Karpas-422 (cell line): ENCODE results near the gene PTH1R. TPM values are rescaled to one million over a fixed set of nuclear protein-coding genes. Genes with fewer than 3 reads are reported as not detected.

Source experiments
- DNase-seq: peaks from one replicate; pipeline ENCODE4 v3.0.0-alpha.2; 2015
- H2AFZ ChIP-seq: fragments of 200-600 bp; sonication (generic); 2 replicates; pipeline ENCODE4 v1.6.1; 2014; ENCODE audit warnings: antibody characterized with exemption, low read length, mixed read lengths
- H3K27ac ChIP-seq: fragments of 200-600 bp; sonication (generic); 2 replicates; pipeline ENCODE4 v1.5.1; 2014; ENCODE audit warnings: mild to moderate bottlenecking, low read length, moderate library complexity
- H3K27me3 ChIP-seq: fragments of 200-600 bp; sonication (generic); 2 replicates; pipeline ENCODE4 v1.6.1; 2014; ENCODE audit warnings: low read length, mixed read lengths
- H3K36me3 ChIP-seq: fragments of 200-600 bp; sonication (generic); 2 replicates; pipeline ENCODE4 v1.6.1; 2014; ENCODE audit warnings: low read length, mixed read lengths; ENCODE audit not compliant: insufficient read depth
- H3K4me1 ChIP-seq: fragments of 200-600 bp; sonication (generic); 2 replicates; pipeline ENCODE4 v1.6.1; 2014; ENCODE audit warnings: mild to moderate bottlenecking, low read length, mixed read lengths
- H3K4me2 ChIP-seq: fragments of 200-600 bp; sonication (generic); 2 replicates; pipeline ENCODE4 v1.6.1; 2014; ENCODE audit warnings: low read length, low read depth, mild to moderate bottlenecking; ENCODE audit not compliant: poor library complexity, severe bottlenecking
- H3K4me3 ChIP-seq: fragments of 200-600 bp; sonication (generic); 2 replicates; pipeline ENCODE4 v1.5.1; 2014; ENCODE audit warnings: mild to moderate bottlenecking, antibody characterized with exemption, low read length, mixed read lengths
- H3K79me2 ChIP-seq: fragments of 200-600 bp; sonication (generic); 2 replicates; pipeline ENCODE4 v1.6.1; 2014; ENCODE audit warnings: mild to moderate bottlenecking, low read length, mixed read lengths
- H3K9ac ChIP-seq: fragments of 200-600 bp; sonication (generic); 2 replicates; pipeline ENCODE4 v1.6.0; 2014; ENCODE audit warnings: low read length
- H3K9me2 ChIP-seq: fragments of 200-600 bp; sonication (generic), shearing (Covaris generic); replicated peaks from 2 replicates; pipeline ENCODE4 v1.6.0; 2014; ENCODE audit warnings: mild to moderate bottlenecking, low read length, moderate library complexity; ENCODE audit not compliant: insufficient read depth
- H3K9me3 ChIP-seq: fragments of 300-700, 200-600 bp; sonication (generic); 2 replicates; pipeline ENCODE4 v1.6.1; 2014; ENCODE audit warnings: low read length, mixed read lengths
- H4K20me1 ChIP-seq: fragments of 200-600 bp; sonication (generic); 2 replicates; pipeline ENCODE4 v1.6.1; 2014; ENCODE audit warnings: mild to moderate bottlenecking, antibody characterized with exemption, low read length, low read depth; ENCODE audit not compliant: insufficient read depth
- total RNA-seq: library from RNA; depleted of rRNA; stranded (reverse); fragments of >200 nt; shearing (Covaris generic); gene quantifications from 2 replicates; pipeline ENCODE4 v1.2.3, GENCODE V29; 2014; ENCODE audit warnings: low replicate concordance

The PTH1R gene
- total RNA-seq, 1 experiment from 2014 or later, result not detected

- no peak overlapping the region for H2AFZ ChIP-seq
- no peaks in the 10 kb centered on the region for H3K9me2 ChIP-seq
- no peaks in the 10 kb centered on the region for H4K20me1 ChIP-seq
- no peaks in the 10 kb centered on the region for H3K79me2 ChIP-seq
- no peaks in the 10 kb centered on the region for H3K36me3 ChIP-seq
- no peaks in the 10 kb centered on the region for H3K27me3 ChIP-seq
- no peak overlapping the region for H3K4me3 ChIP-seq
- H3K4me2 ChIP-seq, result no peak overlapping the region
- DNase-seq, result peak; percentile 75
- no peak overlapping the region for H3K9ac ChIP-seq
- H3K4me1 ChIP-seq, result peaks cover 2% of the 10 kb centered on the region; the same call in 1 of the 2 replicates
- H3K27ac ChIP-seq, result no peak overlapping the region
- H3K9me3 ChIP-seq, result no peaks in the 10 kb centered on the region
Observed at GRCh38 chr3:46860017-46860809, 17.3 kb upstream of the PTH1R start.

GRCh38 chr3:46860810-46861604 is 16.5 kb upstream of the PTH1R start:
- no peak overlapping the region for H3K4me3 ChIP-seq
- no peaks in the 10 kb centered on the region for H3K36me3 ChIP-seq
- no peak overlapping the region for H2AFZ ChIP-seq
- H4K20me1 ChIP-seq, result no peaks in the 10 kb centered on the region
- no peak overlapping the region for H3K4me2 ChIP-seq
- no peaks in the 10 kb centered on the region for H3K4me1 ChIP-seq
- H3K27ac ChIP-seq, result no peak overlapping the region
- no peak overlapping the region for H3K9ac ChIP-seq
- no peaks in the 10 kb centered on the region for H3K9me2 ChIP-seq
- no peaks in the 10 kb centered on the region for H3K27me3 ChIP-seq
- H3K9me3 ChIP-seq, result no peaks in the 10 kb centered on the region
- no peak for DNase-seq
- H3K79me2 ChIP-seq, result no peaks in the 10 kb centered on the region

- Histone ChIP-seq H3K36me3 (no peaks in the 10 kb centered on the region), H3K9me3 (no peaks in the 10 kb centered on the region), H2AFZ (no peak overlapping the region), H3K9ac (no peak overlapping the region), H4K20me1 (no peaks in the 10 kb centered on the region), H3K4me1 (no peaks in the 10 kb centered on the region), H3K27ac (no peak overlapping the region), H3K79me2 (no peaks in the 10 kb centered on the region), H3K4me3 (no peak overlapping the region), H3K4me2 (no peak overlapping the region), H3K9me2 (no peaks in the 10 kb centered on the region), H3K27me3 (no peaks in the 10 kb centered on the region)
- DNase-seq, result no peak
Observed at GRCh38 chr3:46861605-46862368, 15.7 kb upstream of the PTH1R start.

- Histone ChIP-seq H3K4me3 (no peak overlapping the region), H3K9me3 (no peaks in the 10 kb centered on the region), H3K4me2 (no peak overlapping the region), H3K27ac (no peak overlapping the region), H3K9me2 (no peaks in the 10 kb centered on the region), H3K9ac (no peak overlapping the region), H2AFZ (no peak overlapping the region), H3K79me2 (no peaks in the 10 kb centered on the region), H3K27me3 (no peaks in the 10 kb centered on the region), H3K36me3 (no peaks in the 10 kb centered on the region), H3K4me1 (no peaks in the 10 kb centered on the region), H4K20me1 (no peaks in the 10 kb centered on the region)
- no peak for DNase-seq
Observed at GRCh38 chr3:46862369-46863025, 15.0 kb upstream of the PTH1R start.

GRCh38 chr3:46863261-46863782 is 14.2 kb upstream of the PTH1R start, which contains the start of gene MYL3:
Gene MYL3, minus strand, starts transcription at chr3:46863444. Its CDS starts 54 bp downstream, at chr3:46863390.
- H3K27ac ChIP-seq, result no peak within 1 kb of the TSS
- no peaks in the 10 kb centered on the region for H3K79me2 ChIP-seq
- no peaks in the 10 kb centered on the region for H3K27me3 ChIP-seq
- no peaks in the 10 kb centered on the region for H3K9me3 ChIP-seq
- H3K4me1 ChIP-seq, result no peaks in the 10 kb centered on the region
- no peak for DNase-seq
- H3K9me2 ChIP-seq, result no peaks in the 10 kb centered on the region
- H3K4me2 ChIP-seq, result no peak within 1 kb of the TSS
- no peak within 1 kb of the TSS for H3K4me3 ChIP-seq
- no peaks in the 10 kb centered on the region for H3K36me3 ChIP-seq
- no peak within 1 kb of the TSS for H2AFZ ChIP-seq
- H3K9ac ChIP-seq, result no peak within 1 kb of the TSS
- H4K20me1 ChIP-seq, result no peaks in the 10 kb centered on the region

- Histone ChIP-seq H3K4me2 (no peak overlapping the region), H2AFZ (no peak overlapping the region), H3K36me3 (no peaks in the 10 kb centered on the region), H3K27ac (no peak overlapping the region), H3K9me2 (no peaks in the 10 kb centered on the region), H3K27me3 (no peaks in the 10 kb centered on the region), H3K79me2 (no peaks in the 10 kb centered on the region), H3K9ac (no peak overlapping the region), H3K4me1 (no peaks in the 10 kb centered on the region), H3K9me3 (no peaks in the 10 kb centered on the region), H3K4me3 (no peak overlapping the region), H4K20me1 (no peaks in the 10 kb centered on the region)
- DNase-seq, result no peak
Observed at GRCh38 chr3:46864061-46864881, 13.2 kb upstream of the PTH1R start.

GRCh38 chr3:46865031-46865507 is 12.5 kb upstream of the PTH1R start:
- Histone ChIP-seq H3K36me3 (no peaks in the 10 kb centered on the region), H3K9me2 (no peaks in the 10 kb centered on the region), H4K20me1 (no peaks in the 10 kb centered on the region), H3K9ac (no peak overlapping the region), H3K27ac (no peak overlapping the region), H3K27me3 (no peaks in the 10 kb centered on the region), H3K79me2 (no peaks in the 10 kb centered on the region), H3K4me1 (no peaks in the 10 kb centered on the region), H2AFZ (no peak overlapping the region), H3K4me3 (no peak overlapping the region), H3K9me3 (no peaks in the 10 kb centered on the region), H3K4me2 (no peak overlapping the region)
- no peak for DNase-seq
